Cardiac fibroblast (primary cell): ENCODE data around the gene MVB12B.

ENCODE experiments used
- DNase-seq, 2 donors: peaks; one replicate each; pipeline versions ENCODE4 v3.0.0 to v3.0.0-alpha.2; 2010; ENCODE audit warnings: low read depth in 2 of 2
- H3K4me3 ChIP-seq, 2 donors: replicated peaks in 1 of 2; 1 replicate in 1 of 2; 2 replicates in 1 of 2; pipeline ENCODE4 v1.5.1; 2011; ENCODE audit warnings: low read depth in 2 of 2, low read length in 2 of 2, mild to moderate bottlenecking in 2 of 2, moderate library complexity in 1 of 2
- TF ChIP-seq, protein P1 (sequence below): IDR thresholded peaks from one replicate; pipeline ENCODE4 v1.5.1; 2011; ENCODE audit warnings: low read depth, mild to moderate bottlenecking, low read length, inconsistent platforms

The MVB12B gene

DNA sequence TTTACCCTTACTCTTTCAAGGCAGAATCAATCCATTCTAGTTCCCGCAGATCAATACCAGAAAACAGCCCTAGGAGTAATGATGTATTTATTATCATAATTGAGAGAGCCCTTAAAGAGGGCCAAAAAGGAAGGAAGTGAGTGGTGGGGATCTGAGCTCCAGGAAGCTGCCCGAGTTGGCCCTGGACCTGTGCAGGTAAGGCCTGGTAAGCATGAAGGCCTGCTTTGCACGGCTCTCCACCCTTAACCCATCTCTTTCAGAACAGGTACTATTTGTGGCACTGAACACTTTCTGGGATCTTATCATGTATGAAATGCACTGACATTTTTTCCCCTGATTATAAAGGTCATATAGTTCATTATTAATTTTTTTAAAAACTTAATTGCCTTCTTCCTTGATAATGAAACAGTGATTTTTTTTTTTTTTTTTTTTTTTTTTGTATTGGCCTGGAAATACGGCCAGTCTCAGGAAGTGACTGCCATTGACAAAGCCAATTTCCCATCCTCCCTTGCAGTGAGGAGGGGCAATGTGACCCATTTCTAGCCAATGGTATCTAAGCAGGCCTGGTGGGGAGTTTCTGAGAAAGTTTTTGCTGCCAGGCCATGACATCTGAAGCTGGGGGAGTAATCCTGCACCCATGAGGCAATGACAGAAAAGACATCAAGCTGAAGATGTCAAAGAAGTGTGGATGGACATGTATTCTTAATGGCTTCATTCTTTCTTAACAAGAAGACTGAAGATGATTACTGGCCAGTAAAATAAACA lies 6.3 kb upstream of the MVB12B start:
- peak in 1 of 2 donors; percentile 19 for DNase-seq
- TF ChIP-seq, protein P1, sequence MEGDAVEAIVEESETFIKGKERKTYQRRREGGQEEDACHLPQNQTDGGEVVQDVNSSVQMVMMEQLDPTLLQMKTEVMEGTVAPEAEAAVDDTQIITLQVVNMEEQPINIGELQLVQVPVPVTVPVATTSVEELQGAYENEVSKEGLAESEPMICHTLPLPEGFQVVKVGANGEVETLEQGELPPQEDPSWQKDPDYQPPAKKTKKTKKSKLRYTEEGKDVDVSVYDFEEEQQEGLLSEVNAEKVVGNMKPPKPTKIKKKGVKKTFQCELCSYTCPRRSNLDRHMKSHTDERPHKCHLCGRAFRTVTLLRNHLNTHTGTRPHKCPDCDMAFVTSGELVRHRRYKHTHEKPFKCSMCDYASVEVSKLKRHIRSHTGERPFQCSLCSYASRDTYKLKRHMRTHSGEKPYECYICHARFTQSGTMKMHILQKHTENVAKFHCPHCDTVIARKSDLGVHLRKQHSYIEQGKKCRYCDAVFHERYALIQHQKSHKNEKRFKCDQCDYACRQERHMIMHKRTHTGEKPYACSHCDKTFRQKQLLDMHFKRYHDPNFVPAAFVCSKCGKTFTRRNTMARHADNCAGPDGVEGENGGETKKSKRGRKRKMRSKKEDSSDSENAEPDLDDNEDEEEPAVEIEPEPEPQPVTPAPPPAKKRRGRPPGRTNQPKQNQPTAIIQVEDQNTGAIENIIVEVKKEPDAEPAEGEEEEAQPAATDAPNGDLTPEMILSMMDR = no peak
- H3K4me3 ChIP-seq = no peak overlapping the region

DNA sequence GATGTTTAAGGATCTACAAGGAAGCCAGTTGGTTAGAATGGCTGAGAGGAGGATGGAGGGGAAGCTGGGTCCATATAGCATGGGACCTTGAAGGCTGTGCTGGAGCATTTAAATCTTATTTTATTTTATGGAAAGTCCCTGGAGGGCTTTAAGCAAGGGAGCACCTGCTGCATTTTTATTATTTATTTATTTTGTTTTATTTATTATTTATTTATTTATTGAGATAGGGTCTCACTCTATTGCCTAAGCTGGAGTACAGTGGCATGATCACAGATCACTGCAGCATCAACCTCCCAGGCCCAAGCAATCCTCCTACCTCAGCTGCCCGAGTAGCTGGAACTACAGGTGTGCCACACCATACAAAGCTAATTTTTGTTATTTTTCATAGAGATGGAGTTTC lies 4.9 kb upstream of the MVB12B start:
- no peak overlapping the region for H3K4me3 ChIP-seq
- TF ChIP-seq, protein P1 = no peak

DNA sequence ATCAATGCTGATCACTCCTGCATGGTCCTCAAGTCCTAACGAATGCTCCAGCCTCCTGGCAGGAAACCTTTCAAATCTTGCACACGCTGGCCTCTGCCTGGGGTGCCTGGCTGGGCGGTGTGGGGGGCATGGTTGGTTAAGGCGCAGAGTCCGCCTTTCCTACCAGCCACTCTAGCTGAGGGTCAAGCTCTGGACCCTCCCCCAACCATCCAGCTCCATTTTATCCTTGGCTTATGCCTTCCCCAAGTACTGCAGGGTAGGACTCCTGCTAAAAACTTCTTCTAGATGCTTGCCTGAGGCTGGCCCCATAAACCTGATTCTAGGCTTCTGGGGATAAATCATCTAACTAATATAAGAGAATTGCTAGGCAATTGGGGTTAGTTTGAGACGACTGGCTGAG lies 808 bp upstream of the MVB12B start:
- no peak for DNase-seq
- TF ChIP-seq, protein P1 = no peak
- no peak overlapping the region for H3K4me3 ChIP-seq

More for the DNA sequence above, 4.9 kb upstream of the MVB12B start:
- no peak for DNase-seq

DNA sequence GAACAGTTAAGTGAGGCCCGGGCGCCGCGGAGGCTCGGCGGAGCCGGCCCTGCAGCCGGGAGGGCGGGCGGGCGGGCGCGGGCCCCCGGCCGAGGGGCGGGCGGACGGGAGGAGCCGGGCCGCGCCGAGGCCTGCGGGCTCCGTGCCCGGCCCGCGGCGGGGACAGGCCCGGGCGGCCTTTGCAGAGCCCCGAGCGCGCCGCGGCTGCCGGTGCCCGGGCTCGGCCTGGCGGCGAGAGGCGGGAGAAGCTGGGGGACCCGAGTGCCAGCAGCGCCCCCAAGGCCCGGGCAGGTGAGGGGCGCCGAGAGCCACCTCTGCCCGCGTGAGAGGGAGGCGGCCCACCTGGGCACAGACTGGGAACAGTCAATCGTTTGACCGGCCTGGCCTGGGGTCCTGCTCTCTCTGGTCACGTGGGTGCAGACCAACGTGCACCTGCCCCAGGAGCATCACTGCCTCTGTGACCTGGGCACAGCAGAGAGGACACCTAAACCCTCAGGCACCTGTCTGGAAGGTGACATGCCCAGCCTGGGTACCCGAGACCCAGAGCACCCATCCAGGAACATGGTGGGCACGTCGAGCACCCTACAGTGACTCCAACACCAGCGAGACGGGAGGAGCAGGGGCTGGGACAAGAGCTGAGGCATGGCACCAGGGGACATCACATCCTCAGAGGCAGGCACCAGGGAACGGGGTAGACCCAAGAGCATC lies 531 bp downstream of the MVB12B start:
- no peak for DNase-seq
- H3K4me3 ChIP-seq = peak overlapping the region; percentile 52 to 59
- TF ChIP-seq, protein P1 = no peak

DNA sequence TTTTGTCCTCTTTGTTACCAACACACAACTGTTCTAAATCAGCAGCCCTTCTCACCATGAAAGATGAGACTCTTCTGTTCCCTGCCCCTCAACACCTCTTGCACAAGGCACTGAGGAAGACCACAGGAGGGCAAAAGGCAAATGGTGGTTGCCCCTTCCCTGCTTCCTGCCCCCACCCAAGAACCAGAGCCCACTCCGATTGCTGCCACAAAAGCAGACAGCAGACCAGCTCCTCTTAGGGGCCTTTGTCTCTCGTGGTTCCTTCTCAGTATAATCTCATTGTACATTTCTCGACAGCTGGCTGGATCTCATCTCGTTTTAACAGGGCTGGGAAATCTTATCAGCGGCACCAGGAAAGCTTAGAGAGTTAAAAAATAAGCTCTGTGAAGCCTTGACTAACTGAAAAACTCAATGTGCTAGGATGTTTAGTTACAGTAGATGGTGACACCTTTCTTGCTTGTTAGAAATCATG lies 1.1 kb downstream of the MVB12B start:
- H3K4me3 ChIP-seq = peak overlapping the region; percentile 52 to 59
- no peak for DNase-seq
- TF ChIP-seq, protein P1 = no peak

DNA sequence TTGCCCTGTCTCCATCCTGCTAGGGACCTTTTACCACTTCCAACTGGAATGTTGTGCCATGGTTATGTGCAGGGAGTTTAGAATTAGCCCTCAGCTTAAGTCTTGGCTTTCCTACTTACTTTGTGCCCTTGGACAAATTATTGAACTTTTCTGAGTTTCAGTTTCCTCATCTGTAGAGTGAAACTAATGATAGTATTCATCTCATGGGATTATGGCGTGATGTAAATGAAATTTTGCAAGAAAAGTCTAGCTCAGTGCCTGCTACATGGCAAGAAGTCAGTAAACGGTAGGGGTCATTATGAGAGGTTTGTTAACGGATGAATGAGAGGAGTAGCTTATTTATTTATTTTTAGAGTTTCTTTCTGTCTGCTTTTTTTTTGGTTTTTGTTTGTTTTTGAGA lies 1.8 kb downstream of the MVB12B start:
- H3K4me3 ChIP-seq = no peak overlapping the region
- DNase-seq = no peak
- TF ChIP-seq, protein P1 = no peak
